Activated T-helper 1 cell treated with Interleukin-2 at 50 U/mL for 16 hours (primary cell): ENCODE data around the gene EBF4.
"Not testable (repeated sequence)": the region's sequence is repeated elsewhere in the genome, so short reads cannot be mapped to it uniquely, and the experiment has no call there.

Experiments
- DNase-seq: peaks from one replicate; pipeline ENCODE4 v3.0.0-alpha.2; 2020; ENCODE audit warnings: low read depth

The EBF4 gene

GRCh38 chr20:2757969-2758368, 65.4 kb downstream of the EBF4 start:
- DNase-seq: no peak

DNA sequence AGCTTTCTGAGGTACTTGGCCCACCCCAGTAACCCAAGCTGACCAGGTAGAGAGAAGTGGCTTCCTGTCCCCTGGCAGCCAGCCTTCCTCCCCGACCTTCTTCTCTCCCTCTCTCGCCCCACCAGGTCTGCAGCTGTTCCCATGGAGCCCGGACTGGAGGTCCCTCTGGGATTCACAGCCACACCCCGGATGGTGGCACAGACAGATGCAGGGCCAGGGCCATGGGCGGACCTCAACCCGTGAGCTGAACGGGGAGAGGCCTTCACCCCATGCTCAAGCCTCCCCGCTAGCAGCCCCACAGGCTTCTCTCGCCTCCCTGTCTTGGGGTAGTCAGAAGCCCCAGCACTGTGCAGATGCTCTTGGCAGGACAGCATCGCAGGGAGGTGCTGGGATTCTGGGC, 66.6 kb downstream of the EBF4 start:
- no peak for DNase-seq

DNA sequence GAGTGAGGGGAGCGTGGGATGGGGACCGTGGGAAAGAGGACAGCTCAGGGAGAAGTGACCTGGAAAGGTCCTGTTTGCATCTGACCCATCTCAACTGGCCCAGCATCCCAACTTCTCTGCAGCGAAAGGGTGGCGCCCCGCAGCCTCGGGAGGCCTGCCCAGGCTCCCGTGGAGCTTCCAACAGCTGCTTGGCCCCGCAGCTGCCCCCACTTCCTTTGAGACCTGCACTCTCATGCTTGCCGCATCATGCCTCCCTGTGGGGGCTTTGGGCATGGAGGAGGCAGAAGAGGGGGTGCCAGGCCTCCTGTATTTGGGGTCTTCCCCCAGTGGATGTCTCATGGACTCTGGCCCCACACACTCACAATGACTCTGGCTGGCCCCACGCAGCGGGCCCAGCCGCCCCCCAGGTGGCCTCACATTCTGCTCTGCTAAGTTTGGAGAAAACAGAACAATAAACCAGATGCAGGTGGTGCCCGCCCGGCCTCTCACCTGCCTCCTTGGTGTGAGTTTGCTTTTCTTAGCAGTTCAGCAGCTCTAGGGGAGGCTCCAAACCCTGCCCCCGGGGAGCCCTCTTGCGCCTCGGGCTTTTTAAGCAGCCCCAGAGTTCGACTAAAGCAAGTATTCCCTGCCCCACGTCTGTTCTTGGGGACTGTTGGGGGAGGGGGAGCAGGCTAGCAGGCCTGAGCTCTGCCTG, 67.2 kb downstream of the EBF4 start:
- no peak for DNase-seq

DNA sequence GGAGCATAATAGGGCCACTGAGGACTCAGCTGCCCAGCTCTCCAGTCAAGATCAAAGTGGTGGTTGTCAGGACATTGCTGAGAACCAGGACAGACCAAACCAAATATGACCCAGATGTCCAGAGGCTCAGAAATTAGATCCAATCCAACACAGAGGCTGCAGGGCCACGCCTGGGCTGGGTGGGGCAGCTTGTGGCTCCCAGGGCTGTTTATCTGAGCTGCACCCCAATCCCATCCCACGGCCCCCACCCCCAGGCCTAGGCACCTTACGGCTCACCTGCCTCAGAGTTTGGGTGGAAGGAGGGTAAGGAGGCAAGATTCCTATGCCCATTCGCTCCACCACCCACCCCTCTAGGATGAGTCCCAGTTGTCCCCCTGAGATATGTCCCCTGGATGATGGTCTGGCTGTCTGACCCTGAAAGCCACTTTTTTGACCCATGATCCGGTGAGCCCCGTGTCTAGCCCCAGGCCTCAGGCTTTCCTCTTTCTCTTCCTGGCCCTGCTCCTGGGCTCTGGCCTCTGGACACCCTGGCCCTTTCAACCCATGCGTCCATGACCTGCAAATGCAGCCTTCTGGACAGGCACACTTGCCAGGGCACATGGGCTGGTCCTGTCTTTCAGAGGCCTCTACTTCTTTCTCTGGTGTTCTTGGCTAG, 67.8 kb downstream of the EBF4 start:
- no peak for DNase-seq

DNA sequence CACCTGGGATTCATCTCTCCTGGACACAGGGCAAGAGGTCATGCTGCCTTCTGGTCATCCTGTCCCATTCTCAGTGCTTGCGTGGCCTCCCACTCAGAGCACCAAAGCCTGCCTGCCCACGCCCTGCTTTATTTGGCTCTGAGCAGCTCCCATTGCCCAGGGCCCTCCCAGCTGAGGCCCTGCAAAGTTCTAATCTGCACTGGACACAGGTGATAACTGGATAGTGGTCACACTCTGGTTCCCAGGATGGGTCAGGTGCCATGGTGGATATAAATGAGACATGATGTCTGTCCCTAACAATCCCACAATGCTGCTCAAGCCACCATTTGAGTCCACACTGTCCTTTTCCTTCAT, 68.3 kb downstream of the EBF4 start:
- DNase-seq: no peak

GRCh38 chr20:2761885-2762284, 69.3 kb downstream of the EBF4 start:
- no peak for DNase-seq

DNA sequence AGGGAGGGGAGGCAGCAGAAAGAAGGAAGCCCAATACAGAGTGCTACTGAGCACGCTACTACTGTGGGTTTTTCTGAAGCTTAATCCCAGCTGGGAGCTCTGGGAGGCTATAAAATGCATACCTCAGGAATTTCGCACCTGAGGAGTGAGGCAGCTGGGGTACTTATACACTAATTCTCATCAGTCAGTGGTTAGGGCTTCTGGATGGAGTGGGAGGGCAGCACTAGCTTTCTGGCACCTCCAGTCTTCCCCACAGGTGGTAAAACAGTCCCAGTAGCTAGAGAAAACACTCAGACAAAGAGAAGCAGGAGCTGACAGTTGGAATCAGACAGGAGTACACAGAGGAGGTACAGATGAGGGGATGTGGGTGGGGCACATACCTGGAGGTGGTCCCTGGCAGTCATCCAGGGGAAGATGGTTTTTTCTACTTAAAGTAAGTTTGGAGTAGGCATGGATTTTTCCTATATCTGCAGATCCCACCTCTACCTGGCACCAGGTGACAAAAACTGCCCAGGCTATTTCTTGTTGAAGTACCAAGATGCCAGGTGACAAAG, 70.1 kb downstream of the EBF4 start:
- no peak for DNase-seq

- DNase-seq: no peak
Measured at GRCh38 chr20:2763186-2763585, 70.6 kb downstream of the EBF4 start.

GRCh38 chr20:2767768-2768631, 75.4 kb downstream of the EBF4 start:
- no peak for DNase-seq

- no peak for DNase-seq
Measured at GRCh38 chr20:2768632-2769015, 76.0 kb downstream of the EBF4 start.

DNA sequence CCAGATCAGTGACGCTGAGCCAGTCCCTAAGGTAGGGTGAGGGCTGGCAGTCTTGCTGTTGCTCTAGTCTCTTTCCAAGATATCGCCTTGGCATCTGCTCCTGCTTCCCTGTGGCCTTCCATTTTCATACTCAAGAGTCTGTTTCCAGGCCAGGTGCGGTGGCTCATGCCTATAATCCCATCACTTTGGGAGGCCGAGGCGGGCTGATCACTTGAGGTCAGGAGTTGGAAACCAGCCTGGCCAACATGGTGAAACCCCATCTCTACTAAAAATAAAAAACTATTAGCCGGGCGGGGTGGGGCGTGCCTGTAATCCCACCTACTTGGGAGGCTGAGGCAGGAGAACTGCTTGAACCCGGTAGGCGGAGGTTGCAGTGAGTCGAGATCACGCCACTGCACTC, 77.5 kb downstream of the EBF4 start:
- DNase-seq: not testable (repeated sequence)

GRCh38 chr20:2771631-2772080, 79.1 kb downstream of the EBF4 start:
- no peak for DNase-seq

GRCh38 chr20:2773812-2774211, 81.2 kb downstream of the EBF4 start:
- no peak for DNase-seq

DNA sequence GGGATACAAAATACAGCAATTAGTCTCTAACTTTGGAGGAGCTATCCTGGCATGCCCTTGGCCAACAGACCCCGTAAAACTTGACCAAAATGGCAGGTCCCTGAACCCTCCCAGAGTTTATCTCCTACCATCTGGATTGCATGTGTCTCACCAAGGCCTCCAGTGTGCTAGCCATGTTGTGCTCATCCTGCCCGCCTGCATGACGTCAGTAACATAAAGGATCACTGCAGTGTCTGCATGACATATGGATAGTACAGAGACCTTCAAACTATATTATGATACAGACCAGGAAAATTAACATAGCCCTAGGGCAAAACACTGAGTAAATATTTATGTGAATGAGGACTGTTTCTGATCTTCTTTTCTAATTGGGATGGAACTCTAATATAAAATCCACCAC, 82.6 kb downstream of the EBF4 start:
- no peak for DNase-seq

GRCh38 chr20:2778602-2779321, 86.2 kb downstream of the EBF4 start:
- no peak for DNase-seq

DNA sequence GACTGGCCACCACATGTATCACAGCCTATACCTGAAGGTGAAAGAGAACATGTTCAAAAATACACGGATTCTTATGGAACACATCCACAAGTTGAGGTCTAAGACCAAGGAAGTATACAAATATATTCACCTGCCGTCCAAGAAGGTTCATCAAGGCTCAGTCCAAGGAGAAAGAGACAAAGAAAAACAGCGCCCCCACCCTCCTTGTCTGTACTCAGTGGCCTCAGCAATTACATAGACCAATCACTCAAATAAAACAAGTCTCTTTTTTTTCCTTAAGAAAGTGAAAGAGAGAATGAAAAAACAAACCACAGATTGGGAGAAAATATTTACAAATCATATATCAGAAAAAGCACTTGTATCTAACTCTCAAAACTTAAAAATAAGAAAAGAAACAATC, 88.4 kb downstream of the EBF4 start:
- no peak for DNase-seq

- DNase-seq: no peak
Measured at GRCh38 chr20:2783908-2784566, 91.5 kb downstream of the EBF4 start.

DNA sequence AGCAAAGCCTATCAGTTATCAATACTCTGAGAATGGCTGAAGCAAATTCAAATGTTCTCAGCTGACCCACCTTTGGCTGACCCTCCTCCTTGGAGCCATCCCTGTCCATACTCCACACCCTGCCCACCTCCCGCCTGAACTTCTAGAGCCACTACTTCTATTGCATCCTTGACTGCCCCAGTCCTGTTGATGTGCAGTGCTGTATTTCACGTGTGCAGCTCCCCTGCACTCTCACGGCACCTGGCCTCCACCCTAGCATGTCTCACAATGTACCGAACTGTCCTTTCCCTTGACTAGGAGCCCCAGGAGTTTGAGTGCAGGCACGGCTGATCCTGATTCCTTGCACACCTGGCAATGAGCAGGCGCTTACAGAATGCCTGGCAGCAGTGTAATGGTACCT, 100.9 kb downstream of the EBF4 start:
- DNase-seq: no peak

- DNase-seq: no peak
Measured at GRCh38 chr20:2794202-2794748, 101.7 kb downstream of the EBF4 start.

GRCh38 chr20:2794866-2795447, 102.4 kb downstream of the EBF4 start:
- no peak for DNase-seq

GRCh38 chr20:2795451-2795850, 102.9 kb downstream of the EBF4 start:
- no peak for DNase-seq
